ENCODE measurements around the gene SDK1. TPM values are rescaled to one million over a fixed set of nuclear protein-coding genes. Genes with fewer than 3 reads are reported as not detected.

SDK1 gene
- total RNA-seq, 1 experiment from 2014 or later, result 20.0 TPM

DNA sequence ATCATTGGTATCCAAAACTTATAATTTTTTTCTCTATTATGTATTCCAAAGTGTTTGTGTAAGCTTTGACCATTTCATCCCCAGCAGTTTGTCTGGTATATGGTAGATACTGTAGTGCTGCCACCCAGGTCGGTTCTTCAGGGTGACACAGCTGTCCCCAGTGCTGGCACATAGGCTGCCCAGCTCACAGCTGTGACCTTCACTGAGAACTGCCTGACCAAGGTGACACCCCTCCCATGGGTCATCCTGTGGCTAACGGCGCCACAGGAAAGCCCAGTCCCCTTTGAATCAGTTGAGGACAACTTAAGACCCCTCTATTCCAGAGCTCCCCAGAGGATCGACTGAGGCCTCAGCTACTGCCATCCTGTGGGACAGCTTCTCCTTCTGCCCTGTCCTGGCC lies 736.8 kb downstream of the SDK1 start:
- Mint-ChIP-seq H3K4me3 (ENCODE audit: low read depth, unreplicated experiment) (no peak overlapping the region), H3K27ac (ENCODE audit: unreplicated experiment) (no peak overlapping the region), H3K36me3 (ENCODE audit: insufficient read depth, unreplicated experiment) (no peaks in the 10 kb centered on the region), H3K27me3 (ENCODE audit: unreplicated experiment) (no peaks in the 10 kb centered on the region), H3K9me3 (ENCODE audit: low read depth, unreplicated experiment) (no peaks in the 10 kb centered on the region), H3K4me1 (ENCODE audit: low read depth, unreplicated experiment) (no peaks in the 10 kb centered on the region)
- no peak for DNase-seq
- BruUV-seq (replicated peaks), result no TSS peak
- no peak for TF ChIP-seq CTCF (IDR thresholded peaks at IDR 0.05; ENCODE audit: unreplicated experiment)
- intact Hi-C loops (cut with micrococcal nuclease; ENCODE audit: unreplicated experiment), result no loop called here
- CTCF ChIA-PET, result interaction anchor here (0.5 kb wide), 1 partner anchor 25 kb away, joined by 3 read pairs; no protein-coding TSS in a partner anchor

GRCh38 chr7:4040109-4040928 lies 739.3 kb downstream of the SDK1 start:
- H3K4me3 Mint-ChIP-seq (ENCODE audit: low read depth, unreplicated experiment), result no peak overlapping the region
- no peaks in the 10 kb centered on the region for H3K9me3 Mint-ChIP-seq (ENCODE audit: low read depth, unreplicated experiment)
- H3K27me3 Mint-ChIP-seq (ENCODE audit: unreplicated experiment), result no peaks in the 10 kb centered on the region
- intact Hi-C loops (cut with micrococcal nuclease; ENCODE audit: unreplicated experiment), result no loop called here
- CTCF ChIA-PET, result interaction anchor here (0.6 kb wide), 2 partner anchors 561 to 1433 kb away, joined by 3 to 5 read pairs; no protein-coding TSS in a partner anchor
- no TSS peak for BruUV-seq (replicated peaks)
- no peak for DNase-seq
- H3K36me3 Mint-ChIP-seq (ENCODE audit: insufficient read depth, unreplicated experiment), result no peaks in the 10 kb centered on the region
- no peaks in the 10 kb centered on the region for H3K4me1 Mint-ChIP-seq (ENCODE audit: low read depth, unreplicated experiment)
- no peak overlapping the region for H3K27ac Mint-ChIP-seq (ENCODE audit: unreplicated experiment)
- TF ChIP-seq CTCF (IDR thresholded peaks at IDR 0.05; ENCODE audit: unreplicated experiment), result no peak

DNA sequence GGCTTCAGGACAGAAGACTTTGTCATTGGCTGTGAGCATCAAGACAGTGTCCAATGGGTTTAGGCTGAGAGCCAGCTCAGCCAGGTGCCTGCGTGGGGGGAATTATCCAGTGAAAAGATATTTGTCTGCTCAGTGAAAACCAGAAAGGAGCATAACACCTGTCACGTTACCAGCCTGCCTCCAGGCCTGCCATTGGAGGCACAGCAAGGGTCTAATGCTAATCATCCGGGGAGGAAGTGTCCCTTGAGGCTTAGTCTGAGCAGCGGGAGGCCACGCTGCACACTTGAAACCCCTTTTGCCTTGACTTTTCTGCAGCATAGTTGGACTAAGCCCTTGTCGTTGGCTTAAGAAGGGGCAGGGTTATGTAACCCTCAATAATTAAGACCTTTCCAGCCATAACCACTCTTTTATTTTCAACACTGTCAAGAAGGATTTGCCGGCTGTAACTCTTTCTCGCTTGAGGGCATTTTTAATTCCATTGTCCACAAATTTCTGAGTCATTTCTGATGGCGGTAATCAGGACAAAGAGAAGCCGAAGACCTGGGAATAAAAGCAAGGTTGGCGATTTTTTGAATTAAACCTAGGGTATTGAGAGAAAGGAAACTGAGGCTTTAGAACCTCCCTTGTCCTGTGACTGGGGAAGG lies 741.5 kb downstream of the SDK1 start:
- Mint-ChIP-seq H3K4me1 (ENCODE audit: low read depth, unreplicated experiment) (no peaks in the 10 kb centered on the region), H3K9me3 (ENCODE audit: low read depth, unreplicated experiment) (no peaks in the 10 kb centered on the region), H3K4me3 (ENCODE audit: low read depth, unreplicated experiment) (no peak overlapping the region), H3K27ac (ENCODE audit: unreplicated experiment) (no peak overlapping the region), H3K36me3 (ENCODE audit: insufficient read depth, unreplicated experiment) (no peaks in the 10 kb centered on the region), H3K27me3 (ENCODE audit: unreplicated experiment) (no peaks in the 10 kb centered on the region)
- intact Hi-C loops (cut with micrococcal nuclease; ENCODE audit: unreplicated experiment), result no loop called here
- BruUV-seq (replicated peaks), result no TSS peak
- CTCF ChIA-PET, result no interaction called here
- TF ChIP-seq CTCF (IDR thresholded peaks at IDR 0.05; ENCODE audit: unreplicated experiment), result no peak
- DNase-seq, result no peak

- Mint-ChIP-seq H3K4me1 (ENCODE audit: low read depth, unreplicated experiment) (no peaks in the 10 kb centered on the region), H3K9me3 (ENCODE audit: low read depth, unreplicated experiment) (no peaks in the 10 kb centered on the region), H3K36me3 (ENCODE audit: insufficient read depth, unreplicated experiment) (no peaks in the 10 kb centered on the region), H3K27ac (ENCODE audit: unreplicated experiment) (no peak overlapping the region), H3K27me3 (ENCODE audit: unreplicated experiment) (no peaks in the 10 kb centered on the region), H3K4me3 (ENCODE audit: low read depth, unreplicated experiment) (no peak overlapping the region)
- no TSS peak for BruUV-seq (replicated peaks)
- no peak for TF ChIP-seq CTCF (IDR thresholded peaks at IDR 0.05; ENCODE audit: unreplicated experiment)
- intact Hi-C loops (cut with micrococcal nuclease; ENCODE audit: unreplicated experiment), result no loop called here
- CTCF ChIA-PET, result interaction anchor here (0.8 kb wide), 1 partner anchor 1007 kb away, joined by 3 read pairs; no protein-coding TSS in a partner anchor
- DNase-seq, result no peak
Observed at GRCh38 chr7:4043988-4044387, 742.9 kb downstream of the SDK1 start.
